CD4-positive, alpha-beta T cell treated with Interleukin-1 beta for 1 hour (primary cell): ENCODE data around the gene FAM13A.

ENCODE experiments used
- DNase-seq, 2 donors: peaks; one replicate each; pipeline ENCODE4 v3.0.0-alpha.2; 2020 to 2022

Gene FAM13A

DNA sequence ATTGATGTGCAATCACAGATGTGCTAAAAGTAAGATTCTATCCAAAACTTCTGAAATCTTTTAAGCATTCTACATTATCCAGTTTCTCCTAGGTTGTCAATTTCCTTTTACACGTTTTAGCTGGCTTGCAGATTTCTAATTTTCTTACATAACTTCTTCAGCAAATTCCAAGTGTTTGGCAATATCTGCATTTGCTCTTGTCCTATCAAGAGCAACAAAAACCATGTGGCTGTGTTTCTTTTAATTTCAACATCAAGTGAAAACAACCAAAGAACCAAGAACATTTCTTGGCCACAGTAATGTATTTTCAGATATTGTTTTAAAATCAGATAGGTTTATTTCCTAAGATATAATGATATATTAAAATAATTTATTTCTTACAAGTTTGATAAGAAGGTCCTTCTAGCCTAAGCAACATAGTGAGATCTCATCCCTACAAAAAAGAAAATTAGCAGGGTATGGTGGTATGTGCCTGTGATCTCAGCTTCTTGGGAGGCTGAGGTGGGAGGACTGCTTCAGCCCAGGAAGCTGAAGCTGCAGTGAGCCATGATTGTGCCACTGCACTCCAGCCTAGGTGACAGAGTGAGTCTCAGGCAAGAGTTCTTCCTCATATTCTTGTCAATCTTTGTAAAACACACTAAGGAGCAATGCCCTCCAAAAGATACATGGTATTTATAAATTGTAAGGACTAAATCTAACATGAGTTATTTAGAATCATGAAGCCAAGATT is 228.0 kb downstream of the FAM13A start:
- DNase-seq, result no peak

DNA sequence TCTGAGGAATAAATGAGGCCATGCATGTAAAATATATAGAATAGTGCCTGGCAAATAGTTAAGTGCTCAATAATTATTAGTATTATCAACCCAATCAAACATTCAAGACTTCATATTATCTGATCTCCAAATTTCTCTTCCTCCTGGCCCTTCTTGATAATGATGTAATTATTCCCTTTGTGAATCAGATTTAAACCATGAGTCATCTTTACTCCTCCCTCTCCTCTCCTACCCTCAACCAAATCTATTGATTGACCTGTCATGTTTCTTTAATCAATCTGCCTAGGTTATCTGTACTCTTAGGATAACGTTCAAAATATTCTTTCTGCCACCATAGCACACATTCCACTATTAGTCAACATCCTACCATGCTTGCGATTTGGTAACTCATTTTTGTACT is 229.5 kb downstream of the FAM13A start:
- DNase-seq, result no peak

GRCh38 chr4:88826771-88827170 is 230.2 kb downstream of the FAM13A start:
- DNase-seq, result no peak

GRCh38 chr4:88825931-88826330 is 231.1 kb downstream of the FAM13A start:
- no peak for DNase-seq

DNA sequence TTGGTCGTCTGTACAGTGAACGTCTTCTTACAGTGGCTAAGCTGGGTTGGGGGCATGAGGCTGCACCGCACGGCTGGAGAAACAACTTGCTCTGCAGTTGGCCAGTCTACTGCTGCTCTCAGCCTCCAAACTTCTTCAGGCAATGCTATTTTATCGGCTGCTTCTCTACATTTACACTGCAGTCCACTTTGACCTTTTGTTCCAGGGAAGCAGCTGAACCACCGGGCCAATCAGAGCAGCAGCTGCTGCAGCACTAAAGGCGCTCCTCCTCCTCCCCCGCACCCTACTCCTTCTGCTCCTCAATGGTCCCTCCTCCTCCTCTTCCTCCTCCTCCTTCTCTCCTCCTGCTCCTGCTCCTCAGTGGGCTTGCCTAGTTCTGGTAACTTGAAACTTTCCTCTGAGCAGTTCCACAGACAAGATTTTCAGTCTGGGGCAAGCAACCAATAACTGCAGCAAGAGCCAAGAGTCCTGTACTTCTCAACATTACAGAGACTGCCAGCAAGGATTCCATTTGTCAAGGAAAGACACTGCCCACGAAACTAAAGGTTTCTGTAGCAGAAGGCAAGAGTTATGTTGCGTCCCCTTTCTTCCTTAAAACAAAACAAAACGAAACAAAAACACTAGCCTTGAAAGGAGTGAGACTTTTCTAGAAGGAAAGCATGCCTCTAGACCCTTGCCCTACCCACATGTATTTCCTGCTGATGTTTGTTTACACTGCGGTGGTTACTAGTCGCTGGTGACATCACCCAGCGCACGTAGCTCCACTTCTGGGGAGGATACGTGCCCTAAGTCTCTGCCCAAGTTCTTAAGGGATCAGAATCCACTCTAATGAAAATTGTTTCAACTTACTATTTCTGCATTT is 233.7 kb downstream of the FAM13A start:
- peak; percentile 83 to 85 for DNase-seq

DNA sequence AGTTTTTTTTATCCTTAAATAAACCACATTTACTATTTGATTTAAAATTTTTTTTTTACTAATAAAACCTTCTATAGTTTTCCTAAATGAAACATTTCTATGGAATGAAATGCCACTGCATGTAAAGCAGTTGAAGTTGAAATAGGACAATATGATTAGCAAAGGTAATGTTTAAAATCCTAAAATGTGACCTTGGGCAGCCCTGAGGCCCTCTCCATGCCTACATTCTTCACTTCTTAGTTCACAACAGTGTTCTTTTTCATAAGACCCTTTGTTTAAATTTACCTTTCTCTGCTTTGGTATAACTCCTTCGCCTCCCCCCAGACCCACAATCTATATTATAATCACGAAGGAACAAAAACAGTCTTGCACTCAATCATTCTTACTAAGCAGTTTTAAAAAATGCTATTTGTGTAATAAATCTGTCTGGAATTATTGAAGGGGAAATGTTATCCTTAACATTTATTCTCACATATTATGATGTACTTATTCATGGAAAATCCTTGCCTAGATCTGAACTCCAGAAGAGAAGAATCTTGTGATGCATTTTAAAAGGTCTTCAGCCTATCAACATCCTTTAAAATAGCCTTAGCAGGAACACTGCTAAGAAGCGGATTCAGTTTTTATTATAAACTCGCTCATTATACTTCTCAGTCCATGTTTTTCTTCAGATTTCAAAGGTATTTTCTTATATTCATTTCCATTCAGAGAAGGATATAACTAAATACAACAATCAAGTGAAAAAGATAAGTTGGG is 234.8 kb downstream of the FAM13A start:
- no peak for DNase-seq

DNA sequence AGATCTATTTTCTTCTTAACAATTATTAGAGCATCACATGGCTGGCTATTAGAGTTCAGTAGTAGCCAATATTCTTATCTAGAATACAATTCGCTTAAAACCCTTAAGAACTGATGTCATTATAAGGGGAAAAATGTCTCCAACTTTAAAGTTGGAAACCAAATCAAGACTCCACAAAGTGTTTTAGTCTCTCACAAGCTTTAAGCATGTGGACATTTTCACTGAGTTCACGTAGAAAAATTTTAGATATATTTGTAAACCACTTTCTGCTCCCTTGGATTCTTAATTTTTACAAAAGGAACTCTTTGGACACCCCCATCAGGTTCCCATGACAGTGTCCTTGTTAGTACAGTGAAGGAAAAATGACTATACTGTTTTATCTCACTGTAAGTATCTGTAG is 235.5 kb downstream of the FAM13A start:
- no peak for DNase-seq

- no peak for DNase-seq
These were observed 236.1 kb downstream of the FAM13A start for GRCh38 chr4:88820698-88821415.

- DNase-seq, result no peak
These were observed 236.9 kb downstream of the FAM13A start for GRCh38 chr4:88819818-88820697.

GRCh38 chr4:88818631-88819470 is 238.1 kb downstream of the FAM13A start:
- peak; percentile 42 to 62 for DNase-seq

- DNase-seq, result no peak
These were observed 239.2 kb downstream of the FAM13A start for GRCh38 chr4:88817740-88818139.

- no peak for DNase-seq
These were observed 240.6 kb downstream of the FAM13A start for GRCh38 chr4:88816360-88816759.

DNA sequence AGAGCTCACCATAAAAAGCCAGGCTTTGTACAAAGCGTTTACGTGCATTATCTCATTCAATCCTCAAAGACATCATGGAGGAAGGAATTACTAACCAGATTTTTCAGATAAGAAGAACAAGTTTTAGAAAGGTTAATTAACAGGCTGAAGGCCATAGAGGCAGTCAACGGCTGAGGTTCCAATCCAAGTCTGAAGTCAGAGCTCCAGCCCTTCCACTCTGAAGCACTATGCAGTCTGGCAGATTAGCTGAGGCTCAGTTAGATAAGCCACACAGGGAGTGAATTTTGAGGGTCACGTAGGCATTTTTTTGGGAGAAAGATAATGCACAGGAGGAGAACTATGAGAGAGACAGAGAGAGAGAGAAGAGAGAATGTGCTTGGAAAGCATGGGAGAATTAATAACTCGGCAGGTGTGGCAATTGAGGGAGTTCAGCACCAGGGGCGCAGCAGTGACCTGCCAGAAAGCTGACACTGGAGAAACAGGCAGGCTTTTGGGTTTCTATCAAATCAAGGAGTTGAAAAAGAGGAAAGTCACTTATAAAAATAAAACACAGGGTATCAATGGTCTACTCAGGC is 242.9 kb downstream of the FAM13A start:
- DNase-seq, result no peak

DNA sequence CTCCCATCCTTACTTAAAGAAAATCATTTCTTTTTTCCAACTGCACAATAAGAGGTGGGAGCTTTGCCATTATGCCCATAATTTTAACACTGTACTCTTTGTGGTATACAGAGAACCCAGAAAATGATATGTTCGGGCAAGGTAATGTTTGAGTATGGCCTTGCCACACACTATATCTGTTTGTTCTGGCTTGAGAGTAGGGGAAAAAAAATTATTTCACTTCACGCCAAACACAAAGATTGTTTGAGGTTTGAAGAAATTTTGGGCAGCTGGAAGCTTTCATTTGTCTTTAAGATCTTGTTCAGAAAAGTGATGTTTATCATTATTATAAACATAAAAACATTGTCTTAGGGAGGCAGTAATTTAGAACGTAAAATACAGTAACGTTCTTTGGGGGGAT is 244.0 kb downstream of the FAM13A start:
- no peak for DNase-seq

DNA sequence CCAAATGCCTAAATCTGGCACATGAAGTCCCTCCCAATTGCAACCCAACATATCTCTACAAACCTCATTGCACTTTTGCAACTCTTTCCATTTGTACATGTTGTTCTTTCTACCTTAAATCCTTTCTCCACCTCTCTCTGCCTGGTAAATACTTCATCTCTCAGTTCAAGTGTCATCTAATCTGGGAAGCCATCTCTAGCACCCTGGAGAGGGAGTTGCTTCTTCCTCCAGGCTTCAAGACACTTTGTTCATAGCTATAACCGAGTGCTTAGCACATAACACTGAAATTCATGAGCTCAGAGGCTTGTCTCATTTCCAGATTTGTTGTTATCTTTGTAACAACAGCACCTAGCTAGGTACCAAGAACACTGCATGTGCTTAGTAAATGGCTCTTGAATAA is 244.6 kb downstream of the FAM13A start:
- no peak for DNase-seq

GRCh38 chr4:88811904-88812303 is 245.1 kb downstream of the FAM13A start:
- DNase-seq, result no peak

DNA sequence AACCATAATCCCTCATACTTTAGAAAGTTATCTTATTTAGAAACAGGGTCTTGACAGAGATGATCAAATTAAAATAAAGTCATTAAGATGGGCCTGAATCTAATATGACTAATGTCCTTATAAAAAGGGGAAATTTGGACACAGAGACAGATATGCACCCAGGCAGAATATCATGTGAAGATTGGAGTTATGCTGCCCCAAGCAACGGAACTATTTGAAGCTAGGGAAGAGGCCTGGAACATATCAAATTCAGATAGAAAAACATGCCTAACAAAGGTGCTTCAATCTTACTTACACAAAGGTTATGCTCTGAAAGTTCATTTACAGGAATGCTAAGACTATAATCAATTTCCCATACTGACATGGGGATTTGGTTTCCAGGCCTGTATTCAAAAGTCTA is 246.7 kb downstream of the FAM13A start:
- no peak for DNase-seq

GRCh38 chr4:88809576-88810219 is 247.3 kb downstream of the FAM13A start:
- no peak for DNase-seq

- no peak for DNase-seq
These were observed 247.9 kb downstream of the FAM13A start for GRCh38 chr4:88809101-88809500.

DNA sequence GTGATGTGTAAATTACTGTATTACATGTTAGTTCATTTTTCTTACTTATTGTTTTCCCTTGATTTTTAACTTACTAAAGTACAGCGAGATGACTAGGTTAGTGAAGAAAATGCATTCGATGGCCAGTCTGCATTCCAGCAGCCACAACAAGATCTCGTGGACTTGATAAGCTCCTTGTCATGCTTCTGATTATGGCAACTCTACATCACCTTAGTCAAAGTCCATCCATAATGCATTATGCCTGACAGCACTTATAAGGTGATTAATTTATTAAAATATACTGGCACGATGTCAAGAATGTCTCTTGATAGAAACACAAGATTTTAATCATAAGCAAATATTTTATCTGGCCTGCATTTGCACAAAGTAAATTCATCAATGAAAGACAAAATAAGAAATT is 249.5 kb downstream of the FAM13A start:
- DNase-seq, result no peak
